K562 (cell line): ENCODE results near the gene UBE2H. TPM values are rescaled to one million over a fixed set of nuclear protein-coding genes. Genes with fewer than 3 reads are reported as not detected.

Experiments used
- ARID1B ChIP-seq: fragments of 450-650 bp; IDR thresholded peaks from 2 replicates; pipeline ENCODE4 v1.6.1; 2016; ENCODE audit warnings: antibody characterized with exemption, mild to moderate bottlenecking, inconsistent platforms
- BRF1 ChIP-seq: IDR thresholded peaks from 3 replicates; pipeline ENCODE4 v1.6.1; 2011; ENCODE audit warnings: borderline replicate concordance, mild to moderate bottlenecking; ENCODE audit not compliant: insufficient read length; ENCODE audit errors: extremely low read depth
- CBFA2T3 ChIP-seq: fragments of 450-650 bp; IDR thresholded peaks from 2 replicates; pipeline ENCODE4 v1.6.1; 2017
- CBX3 ChIP-seq, 2 experiments: IDR thresholded peaks; 1 replicate in 1 of 2; 2 replicates in 1 of 2; pipeline ENCODE4 v1.6.1; 2012; ENCODE audit warnings: inconsistent platforms in 2 of 2, low read length in 2 of 2, borderline replicate concordance in 1 of 2, control low read depth in 1 of 2
- CC2D1A ChIP-seq: fragments of 450-650 bp; IDR thresholded peaks from 2 replicates; pipeline ENCODE4 v1.6.1; 2017; ENCODE audit warnings: mild to moderate bottlenecking
- CREM ChIP-seq: IDR thresholded peaks from 2 replicates; pipeline ENCODE4 v1.6.1; 2014; ENCODE audit warnings: antibody characterized with exemption, low read depth
- ETV1 ChIP-seq: fragments of 450-650 bp; conservative IDR thresholded peaks from 2 replicates; pipeline ENCODE4 v1.6.1; 2016; ENCODE audit warnings: missing genetic modification characterization, control low read depth, low read depth, missing compliant biosample characterization
- FOXJ2 ChIP-seq: fragments of 200-800 bp; sonication (Bioruptor generic); IDR thresholded peaks from 2 replicates; pipeline ENCODE4 v1.6.1; 2016; ENCODE audit warnings: missing genetic modification characterization, missing compliant biosample characterization
- GABPB1 ChIP-seq: sonication (generic); formaldehyde crosslinking; IDR thresholded peaks from 2 replicates; pipeline ENCODE4 v1.8.0; 2022; ENCODE audit warnings: mild to moderate bottlenecking, missing genetic modification reagents
- IRF9 ChIP-seq: fragments of 450-650 bp; IDR thresholded peaks from 2 replicates; pipeline ENCODE4 v1.6.1; 2016; ENCODE audit warnings: missing biosample characterization, missing genetic modification characterization
- L3MBTL2 ChIP-seq: fragments of 450-650 bp; IDR thresholded peaks from 2 replicates; pipeline ENCODE4 v1.6.1; 2016; ENCODE audit warnings: mild to moderate bottlenecking, moderate library complexity
- MBD1 ChIP-seq: fragments of 250-450 bp; sonication (Bioruptor Pico); IDR thresholded peaks from 2 replicates; pipeline ENCODE4 v1.8.0; 2022; ENCODE audit warnings: inconsistent platforms
- NR4A1 ChIP-seq, 2 experiments: fragments of 250-450 bp in 1 of 2; fragments of 450-650 bp in 1 of 2; sonication (Bioruptor Pico) in 1 of 2; IDR thresholded peaks; 2 replicates each; pipeline versions ENCODE4 v1.4.0 to v1.6.1; 2016 to 2020; ENCODE audit warnings: mild to moderate bottlenecking in 2 of 2, missing compliant biosample characterization in 1 of 2, missing genetic modification characterization in 1 of 2, moderate library complexity in 1 of 2
- RCOR1 ChIP-seq, 2 experiments: IDR thresholded peaks; 2 replicates each; pipeline ENCODE4 v1.6.1; 2012; ENCODE audit warnings: low read depth in 2 of 2, low read length in 2 of 2, borderline replicate concordance in 1 of 2, improper control_type of control experiment in 1 of 2
- SIX5 ChIP-seq, 2 experiments: IDR thresholded peaks; 2 replicates each; pipeline ENCODE4 v1.6.1; 2011; ENCODE audit warnings: low read length in 2 of 2, borderline replicate concordance in 1 of 2, low read depth in 1 of 2, mild to moderate bottlenecking in 1 of 2, moderate library complexity in 1 of 2; ENCODE audit not compliant: insufficient read depth in 1 of 2
- SOX6 ChIP-seq: fragments of 450-650 bp; IDR thresholded peaks from 2 replicates; pipeline ENCODE4 v1.6.1; 2014; ENCODE audit warnings: mild to moderate bottlenecking
- SP1 ChIP-seq: sonication (generic); formaldehyde crosslinking; IDR thresholded peaks from 2 replicates; pipeline ENCODE4 v1.8.1; 2022; ENCODE audit warnings: mild to moderate bottlenecking, missing genetic modification reagents
- STAT6 ChIP-seq: sonication (generic); formaldehyde crosslinking; IDR thresholded peaks from 2 replicates; pipeline ENCODE4 v1.8.1; 2023; ENCODE audit warnings: mild to moderate bottlenecking, missing genetic modification reagents
- TBL1XR1 ChIP-seq, 2 experiments: IDR thresholded peaks; 2 replicates each; pipeline ENCODE4 v1.6.1; 2012; ENCODE audit warnings: improper control_type of control experiment in 2 of 2, low read length in 2 of 2, mild to moderate bottlenecking in 1 of 2
- TCF3 ChIP-seq: sonication (generic); formaldehyde crosslinking; IDR thresholded peaks from 2 replicates; pipeline ENCODE4 v1.4.0; 2020; ENCODE audit warnings: mild to moderate bottlenecking, missing genetic modification reagents
- ZEB2 ChIP-seq: fragments of 450-650 bp; IDR thresholded peaks from 2 replicates; pipeline ENCODE4 v1.6.1; 2016
- ZNF77 ChIP-seq: fragments of 250-450 bp; sonication (Bioruptor Pico); IDR thresholded peaks from 2 replicates; pipeline ENCODE4 v1.5.0; 2020
- polyA plus RNA-seq, 8 experiments: library from polyadenylated mRNA; depleted of rRNA in 4 of 8; stranded (reverse) in 5 of 8; unstranded in 3 of 8; fragments of >200 nt; fragmentation: Nextera tagmentation in 2 of 8; fragmentation: Illumina TruSeq in 1 of 8; extraction: Ambion mirVana in 2 of 8; extraction: Trizol in 1 of 8; gene quantifications; 2 replicates each; pipeline versions ENCODE4 v1.2.1 to v1.2.3, GENCODE V29; 2011 to 2014; ENCODE audit warnings: inconsistent platforms in 1 of 8, missing spikeins in 1 of 8
- total RNA-seq, 7 experiments: library from RNA; depleted of rRNA in 6 of 7; stranded (reverse); fragments of >200 nt in 6 of 7; fragmentation: Illumina TruSeq in 2 of 7; extraction: Trizol in 2 of 7; gene quantifications; 2 replicates each; pipeline versions ENCODE4 v1.2.1 to v1.2.3, GENCODE V29; 2011 to 2021; ENCODE audit warnings: low replicate concordance in 1 of 7

UBE2H gene
- total and polyA plus RNA-seq, 9 of the 15 experiments (the other 6 are each of a cell fraction or from before 2014, with no cell fraction given): 6.3 to 33.0 (median 13.3) TPM

- TF ChIP-seq ZEB2 (no peak), CC2D1A (0 out of 2 replicates have a peak, but pooled peaks have one; percentile 45), FOXJ2 (tag) (0 out of 2 replicates have a peak, but pooled peaks have one; percentile 58), BRF1 (no peak), STAT6 (0 out of 2 replicates have a peak, but pooled peaks have one; percentile 34), GABPB1 (CRISPR knock-in tag) (peak; percentile 33; the same call in 1 of the 2 replicates), SP1 (0 out of 2 replicates have a peak, but pooled peaks have one; percentile 35), CBX3 (IDR thresholded peaks at IDR 0.05; ENCODE audit: borderline replicate concordance in 1 of 2, low read length in 2 of 2) (peak in 1 of 2 experiments; percentile 48; a peak in 1 of 3 replicates), TBL1XR1 (IDR thresholded peaks at IDR 0.05; ENCODE audit: low read length in 2 of 2) (peak; percentile 44 to 68; a peak in 1 of 4 replicates), MBD1 (CRISPR knock-in tag) (no peak), SIX5 (IDR thresholded peaks at IDR 0.05; ENCODE audit: borderline replicate concordance in 1 of 2, insufficient read depth in 1 of 2, low read depth in 1 of 2, low read length in 2 of 2) (no peak), ETV1 (0 out of 2 replicates have a peak, but pooled peaks have one; percentile 10), NR4A1 (CRISPR knock-in tag; IDR thresholded peaks at IDR 0.05) (no peak), NR4A1 (tag; IDR thresholded peaks at IDR 0.05) (no peak), L3MBTL2 (peak; percentile 72), IRF9 (tag) (no peak), CBFA2T3 (peak; percentile 75), TCF3 (CRISPR knock-in tag) (peak; percentile 51), ZNF77 (CRISPR knock-in tag) (no peak), SOX6 (peak; percentile 69; the same call in 1 of the 2 replicates), ARID1B (peak; percentile 61), RCOR1 (IDR thresholded peaks at IDR 0.05; ENCODE audit: borderline replicate concordance in 1 of 2, low read depth in 2 of 2, low read length in 2 of 2) (peak; percentile 95), CREM (peak; percentile 31; the same call in 1 of the 2 replicates)
Measured at GRCh38 chr7:129784783-129785684, 167.7 kb downstream of the UBE2H start (continued).
